ENCODE measurements around the gene KIRREL2. TPM values are rescaled to one million over a fixed set of nuclear protein-coding genes. Genes with fewer than 3 reads are reported as not detected.

KIRREL2 gene
- total and polyA plus RNA-seq, 3 donors from 2014 or later: 0.56 to 0.87 (median 0.84) TPM

DNA sequence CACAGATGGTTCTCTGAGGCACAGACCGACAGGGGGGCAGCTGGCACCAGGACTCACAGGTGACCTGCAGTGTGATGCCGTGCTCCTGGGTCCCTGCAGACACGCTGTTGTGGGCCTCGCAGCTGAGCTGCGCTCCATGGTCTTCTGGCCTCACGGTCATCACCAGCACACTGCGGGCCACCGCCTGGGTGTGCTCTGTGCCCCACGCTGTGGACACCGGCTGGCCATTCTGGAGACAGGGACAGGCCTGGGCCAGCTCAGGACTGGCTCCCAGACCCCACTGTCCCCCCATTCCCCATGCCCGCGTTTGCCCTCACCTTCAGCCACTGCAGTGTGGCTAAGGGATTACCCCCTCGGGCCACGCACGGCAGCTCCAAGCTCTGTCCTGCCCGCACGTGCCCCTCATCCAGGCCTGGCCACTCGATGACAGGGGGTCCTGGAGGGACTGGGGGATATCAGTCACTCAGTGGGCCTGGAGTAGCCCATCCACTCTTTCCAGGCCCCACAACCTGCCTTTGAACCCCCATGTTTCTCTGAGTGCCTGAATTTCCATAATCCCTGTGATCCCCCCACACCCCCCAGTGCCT lies 7.7 kb upstream of the KIRREL2 start:
- no peak for DNase-seq
- TF ChIP-seq, protein P1, sequence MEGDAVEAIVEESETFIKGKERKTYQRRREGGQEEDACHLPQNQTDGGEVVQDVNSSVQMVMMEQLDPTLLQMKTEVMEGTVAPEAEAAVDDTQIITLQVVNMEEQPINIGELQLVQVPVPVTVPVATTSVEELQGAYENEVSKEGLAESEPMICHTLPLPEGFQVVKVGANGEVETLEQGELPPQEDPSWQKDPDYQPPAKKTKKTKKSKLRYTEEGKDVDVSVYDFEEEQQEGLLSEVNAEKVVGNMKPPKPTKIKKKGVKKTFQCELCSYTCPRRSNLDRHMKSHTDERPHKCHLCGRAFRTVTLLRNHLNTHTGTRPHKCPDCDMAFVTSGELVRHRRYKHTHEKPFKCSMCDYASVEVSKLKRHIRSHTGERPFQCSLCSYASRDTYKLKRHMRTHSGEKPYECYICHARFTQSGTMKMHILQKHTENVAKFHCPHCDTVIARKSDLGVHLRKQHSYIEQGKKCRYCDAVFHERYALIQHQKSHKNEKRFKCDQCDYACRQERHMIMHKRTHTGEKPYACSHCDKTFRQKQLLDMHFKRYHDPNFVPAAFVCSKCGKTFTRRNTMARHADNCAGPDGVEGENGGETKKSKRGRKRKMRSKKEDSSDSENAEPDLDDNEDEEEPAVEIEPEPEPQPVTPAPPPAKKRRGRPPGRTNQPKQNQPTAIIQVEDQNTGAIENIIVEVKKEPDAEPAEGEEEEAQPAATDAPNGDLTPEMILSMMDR (IDR thresholded peaks at IDR 0.05): no peak
- TF ChIP-seq POLR2A (IDR thresholded peaks at IDR 0.05): no peak
- no peak overlapping the region for H3K27ac ChIP-seq
- intact Hi-C loops (cut with DNase I; ENCODE audit: low total_unique reads): no loop called here
- H3K9me3 ChIP-seq: no peaks in the 10 kb centered on the region
- no peaks in the 10 kb centered on the region for H3K36me3 ChIP-seq (ENCODE audit: low read depth, missing control alignments)
- H3K4me3 ChIP-seq: no peak overlapping the region
- no peaks in the 10 kb centered on the region for H3K4me1 ChIP-seq
- no peaks in the 10 kb centered on the region for H3K27me3 ChIP-seq
- 92 to 94% methylated on average over 6 to 18 of the region's 18 CpGs for WGBS, 2 donors

DNA sequence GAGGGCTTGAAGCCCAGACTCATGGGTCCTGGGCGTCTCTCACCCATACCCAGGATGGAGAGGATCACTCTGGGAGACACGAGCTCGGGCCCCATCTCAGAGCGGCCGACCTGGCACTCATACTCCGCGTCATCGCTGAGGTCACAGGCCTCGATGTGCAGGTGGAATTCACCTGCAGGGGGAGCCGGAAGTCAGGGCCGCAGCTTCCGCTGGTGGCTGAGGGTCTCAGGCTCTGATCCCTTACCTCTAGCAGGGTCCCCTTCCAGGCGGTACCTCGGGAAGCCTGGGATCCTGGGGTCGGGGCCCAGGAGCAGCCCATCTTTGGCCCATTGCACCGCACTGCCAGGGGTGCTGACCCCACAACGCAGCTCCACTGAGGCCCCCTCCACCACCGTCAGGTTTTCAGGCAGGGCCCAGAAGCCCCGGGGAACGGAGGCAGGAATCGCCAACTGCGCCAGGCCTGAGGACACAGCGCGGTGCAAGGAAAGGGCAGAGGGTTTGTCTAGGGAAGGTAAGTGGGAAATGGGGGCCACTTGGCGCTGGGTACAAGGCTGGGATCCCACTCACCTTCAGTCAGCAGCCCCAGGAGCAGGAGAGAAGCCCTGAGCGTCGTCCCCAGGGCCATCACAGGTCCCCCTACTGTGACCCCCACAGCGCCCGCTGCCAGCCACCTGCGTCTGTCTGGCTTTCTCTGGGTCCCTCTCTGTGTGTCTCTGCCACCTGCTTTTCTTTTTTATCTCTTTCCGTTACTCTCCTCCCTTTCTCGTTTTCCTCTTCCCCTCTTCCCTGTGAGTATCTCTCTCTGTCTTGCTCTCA lies 5.3 kb upstream of the KIRREL2 start:
- no peak for DNase-seq
- no peak for TF ChIP-seq POLR2A (IDR thresholded peaks at IDR 0.05)
- TF ChIP-seq, protein P1 (IDR thresholded peaks at IDR 0.05): no peak
- Histone ChIP-seq H3K36me3 (ENCODE audit: low read depth, missing control alignments) (no peaks in the 10 kb centered on the region), H3K27me3 (no peaks in the 10 kb centered on the region), H3K4me3 (no peak overlapping the region), H3K4me1 (no peaks in the 10 kb centered on the region), H3K9me3 (no peaks in the 10 kb centered on the region), H3K27ac (no peak overlapping the region)
- intact Hi-C loops (cut with DNase I; ENCODE audit: low total_unique reads): no loop called here
- WGBS, 2 donors: 57 to 70% methylated on average over 16 to 31 of the region's 32 CpGs

DNA sequence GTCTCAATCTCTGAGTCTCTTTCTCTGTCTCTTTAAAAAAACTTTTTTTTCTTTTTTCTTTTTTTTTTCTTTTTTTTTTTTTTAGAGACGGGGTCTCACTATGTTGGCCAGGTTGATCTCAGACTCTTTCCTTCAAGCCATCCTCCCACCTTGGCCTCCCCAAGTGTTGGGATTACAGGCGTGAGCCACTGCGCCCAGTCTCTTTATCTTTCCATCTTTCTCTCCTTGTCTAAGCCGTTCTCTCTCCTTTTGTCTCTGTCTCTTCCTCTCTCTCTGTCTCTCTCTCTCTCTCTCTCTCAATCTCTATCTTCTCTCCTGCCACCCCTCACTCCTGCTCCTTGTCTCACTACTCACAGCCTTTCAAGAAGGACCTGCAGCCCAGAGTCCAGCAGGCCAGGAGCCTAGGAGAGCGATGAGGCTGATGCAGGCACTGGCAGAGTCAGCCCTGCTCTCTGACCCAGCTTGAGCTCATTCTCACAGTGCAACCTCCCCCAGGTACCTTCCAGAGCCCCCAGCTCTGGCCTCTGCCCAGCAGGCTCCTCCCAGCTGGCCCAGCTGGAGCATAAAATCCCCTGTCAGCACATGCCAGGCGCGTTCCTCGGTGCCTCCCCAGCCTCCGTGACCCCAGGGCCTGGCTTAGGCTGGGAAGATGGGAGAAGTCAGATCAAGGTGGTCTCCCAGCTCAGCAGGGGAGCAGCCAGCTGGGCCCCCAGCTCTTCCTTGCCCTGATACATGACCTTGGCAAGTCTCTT lies 4.5 kb upstream of the KIRREL2 start, which contains the start of gene NPHS1:
Gene NPHS1 (minus strand): TSS at position 476 of the 752 bp plus-strand sequence. CDS start 667 bp downstream, outside the sequence.
- DNase-seq: no peak
- Histone ChIP-seq H3K4me3 (no peak within 1 kb of the TSS), H3K9me3 (no peaks in the 10 kb centered on the region), H3K27ac (no peak within 1 kb of the TSS), H3K27me3 (no peaks in the 10 kb centered on the region), H3K36me3 (ENCODE audit: low read depth, missing control alignments) (no peaks in the 10 kb centered on the region), H3K4me1 (peaks cover 3% of the 10 kb centered on the region)
- TF ChIP-seq, protein P1 (IDR thresholded peaks at IDR 0.05): no peak
- TF ChIP-seq POLR2A (IDR thresholded peaks at IDR 0.05): no peak
- intact Hi-C loops (cut with DNase I; ENCODE audit: low total_unique reads): no loop called here
- WGBS, 2 donors: 51 to 61% methylated on average over 9 of the region's 9 CpGs

DNA sequence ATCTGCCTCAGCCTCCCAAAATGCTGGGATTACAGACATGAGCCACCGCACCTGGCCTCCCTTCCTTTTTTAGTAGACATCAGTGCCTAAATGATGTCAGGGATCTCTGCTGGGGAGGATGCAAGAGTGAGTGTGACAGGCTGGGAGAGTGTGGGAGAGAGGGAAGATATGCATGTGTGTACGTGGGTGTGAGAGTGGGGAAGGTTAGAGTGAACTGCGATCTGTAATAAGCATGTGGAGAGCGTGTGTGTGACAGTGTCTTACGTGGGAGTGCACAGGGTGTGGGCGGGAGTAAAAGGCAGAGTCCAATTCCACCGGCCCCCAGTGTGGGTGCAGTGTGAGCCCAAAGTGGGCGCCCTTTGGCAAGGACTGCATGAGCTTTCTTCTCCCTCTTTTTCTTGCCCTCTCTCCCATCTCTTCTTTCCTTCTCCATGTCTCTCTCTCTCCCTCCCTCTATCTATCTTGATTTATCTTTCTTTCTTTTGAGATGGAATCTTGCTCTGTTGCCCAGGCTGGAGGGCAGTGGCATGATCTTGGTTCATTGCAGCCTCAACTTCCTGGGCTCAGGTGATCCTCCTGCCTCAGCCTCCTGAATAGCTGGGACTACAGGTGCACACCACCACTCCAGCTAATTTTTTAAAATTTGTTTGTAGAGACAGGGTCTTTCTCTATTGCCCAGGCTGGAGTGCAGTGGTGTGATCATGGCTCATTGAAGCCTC lies 3.5 kb upstream of the KIRREL2 start:
- Histone ChIP-seq H3K4me3 (no peak overlapping the region), H3K4me1 (peaks cover 3% of the 10 kb centered on the region), H3K27ac (no peak overlapping the region), H3K36me3 (ENCODE audit: low read depth, missing control alignments) (no peaks in the 10 kb centered on the region), H3K9me3 (no peaks in the 10 kb centered on the region), H3K27me3 (no peaks in the 10 kb centered on the region)
- TF ChIP-seq POLR2A (IDR thresholded peaks at IDR 0.05): no peak
- DNase-seq: no peak
- WGBS, 2 donors: 30 to 42% methylated on average over 8 of the region's 8 CpGs
- intact Hi-C loops (cut with DNase I; ENCODE audit: low total_unique reads): no loop called here

All from testis (tissue), 3 donors.